GM23248 (cell line): ENCODE measurements around the gene TRAPPC3L. TPM values are rescaled to one million over a fixed set of nuclear protein-coding genes. Genes with fewer than 3 reads are reported as not detected.

Source experiments
- DNase-seq: peaks from one replicate; pipeline ENCODE4 v3.0.0-alpha.2; 2015
- H2AFZ ChIP-seq: fragments of 200-600 bp; sonication (generic); 2 replicates; pipeline ENCODE4 v1.6.1; 2016; ENCODE audit warnings: antibody characterized with exemption
- H3F3A ChIP-seq: fragments of 200-600 bp; sonication (generic); 2 replicates; pipeline ENCODE4 v1.6.1; 2016; ENCODE audit warnings: mild to moderate bottlenecking, antibody characterized with exemption, mixed run types; ENCODE audit not compliant: insufficient read depth
- H3K27ac ChIP-seq: fragments of 200-600 bp; sonication (generic); 2 replicates; pipeline ENCODE4 v1.5.1; 2016; ENCODE audit warnings: mild to moderate bottlenecking
- H3K27me3 ChIP-seq: fragments of 200-600 bp; sonication (generic); replicated peaks from 2 replicates; pipeline ENCODE4 v1.6.1; 2016; ENCODE audit warnings: mild to moderate bottlenecking; ENCODE audit not compliant: insufficient read depth
- H3K36me3 ChIP-seq: fragments of 200-600 bp; sonication (generic); 2 replicates; pipeline ENCODE4 v1.6.1; 2016; ENCODE audit warnings: low read depth, mild to moderate bottlenecking
- H3K4me1 ChIP-seq: fragments of 200-600 bp; sonication (generic); 2 replicates; pipeline ENCODE4 v1.6.1; 2016; ENCODE audit warnings: mild to moderate bottlenecking; ENCODE audit not compliant: insufficient read depth
- H3K4me2 ChIP-seq: fragments of 200-600 bp; sonication (generic); one replicate; pipeline ENCODE4 v1.6.1; 2016; ENCODE audit warnings: mild to moderate bottlenecking; ENCODE audit not compliant: unreplicated experiment
- H3K4me3 ChIP-seq: fragments of 200-600 bp; sonication (generic); 2 replicates; pipeline ENCODE4 v1.5.1; 2016; ENCODE audit warnings: mild to moderate bottlenecking
- H3K79me2 ChIP-seq: fragments of 200-600 bp; sonication (generic); 2 replicates; pipeline ENCODE4 v1.6.1; 2016; ENCODE audit warnings: mild to moderate bottlenecking; ENCODE audit not compliant: insufficient read depth
- H3K9ac ChIP-seq: fragments of 200-600 bp; sonication (generic); 2 replicates; pipeline ENCODE4 v1.6.1; 2016; ENCODE audit warnings: mild to moderate bottlenecking
- H3K9me2 ChIP-seq: fragments of 200-600 bp; sonication (generic); 2 replicates; pipeline ENCODE4 v1.6.1; 2016; ENCODE audit warnings: mixed run types, mild to moderate bottlenecking, moderate library complexity; ENCODE audit not compliant: insufficient read depth
- H3K9me3 ChIP-seq: fragments of 200-600 bp; sonication (generic); one replicate; pipeline ENCODE4 v1.6.1; 2017; ENCODE audit warnings: low read depth
- H4K20me1 ChIP-seq: fragments of 200-600 bp; sonication (generic); 2 replicates; pipeline ENCODE4 v1.6.0; 2016; ENCODE audit not compliant: insufficient read depth
- EZH2 ChIP-seq: fragments of 200-600 bp; sonication (generic); IDR thresholded peaks from 2 replicates; pipeline ENCODE4 v1.6.1; 2018; ENCODE audit warnings: antibody characterized with exemption, mild to moderate bottlenecking; ENCODE audit not compliant: insufficient read depth, poor library complexity, severe bottlenecking
- EZH2phosphoT487 ChIP-seq: fragments of 200-600 bp; sonication (generic); IDR thresholded peaks from 2 replicates; pipeline ENCODE4 v1.6.1; 2018; ENCODE audit warnings: antibody characterized with exemption, moderate library complexity, mild to moderate bottlenecking, low read depth; ENCODE audit not compliant: insufficient read depth
- WGBS, 2 experiments: methylation state at CpG; one replicate each; pipeline ENCODE4 v1.1.6; 2015 to 2017; ENCODE audit warnings: low lambda C conversion rate in 2 of 2, low coverage in 1 of 2; ENCODE audit errors: missing lambda C conversion rate in 2 of 2; 5-methylcytosine and 5-hydroxymethylcytosine counted together
- in situ Hi-C: fragments of 300-500 bp; cut with MboI; formaldehyde crosslinking; loops from 2 replicates; pipeline ENCODE4 v1.15.0; 2020
- polyA plus RNA-seq: library from polyadenylated mRNA; unstranded; fragments of >200 nt; fragmentation: Nextera tagmentation; extraction: Ambion mirVana; gene quantifications from 2 replicates; pipeline ENCODE4 v1.2.1, GENCODE V29; 2016
- total RNA-seq: library from RNA; depleted of rRNA; stranded (reverse); fragments of >200 nt; shearing (Covaris generic); gene quantifications from 2 replicates; pipeline ENCODE4 v1.2.3, GENCODE V29; 2014

Gene TRAPPC3L
- total and polyA plus RNA-seq, 2 experiments from 2014 or later, result not detected

- H3K9me2 ChIP-seq, result no peaks in the 10 kb centered on the region
- H3K4me3 ChIP-seq, result no peak overlapping the region
- no peak overlapping the region for H3K4me2 ChIP-seq
- TF ChIP-seq EZH2, result no peak
- no peak for TF ChIP-seq EZH2phosphoT487
- H3K9me3 ChIP-seq, result no peaks in the 10 kb centered on the region
- H2AFZ ChIP-seq, result no peak overlapping the region
- no peaks in the 10 kb centered on the region for H4K20me1 ChIP-seq
- no peaks in the 10 kb centered on the region for H3K27me3 ChIP-seq
- peaks cover 25% of the 10 kb centered on the region for H3K79me2 ChIP-seq
- no peaks in the 10 kb centered on the region for H3F3A ChIP-seq
- no peak overlapping the region for H3K27ac ChIP-seq
- in situ Hi-C loops, result no loop called here
- WGBS, 2 experiments, result 92 to 97% methylated on average over 4 of the region's 4 CpGs
- no peaks in the 10 kb centered on the region for H3K36me3 ChIP-seq
- no peak overlapping the region for H3K9ac ChIP-seq
- peaks cover 1% of the 10 kb centered on the region; the same call in 1 of the 2 replicates for H3K4me1 ChIP-seq
- no peak for DNase-seq
Observed at GRCh38 chr6:116518621-116519368, 26.7 kb downstream of the TRAPPC3L start.

DNA sequence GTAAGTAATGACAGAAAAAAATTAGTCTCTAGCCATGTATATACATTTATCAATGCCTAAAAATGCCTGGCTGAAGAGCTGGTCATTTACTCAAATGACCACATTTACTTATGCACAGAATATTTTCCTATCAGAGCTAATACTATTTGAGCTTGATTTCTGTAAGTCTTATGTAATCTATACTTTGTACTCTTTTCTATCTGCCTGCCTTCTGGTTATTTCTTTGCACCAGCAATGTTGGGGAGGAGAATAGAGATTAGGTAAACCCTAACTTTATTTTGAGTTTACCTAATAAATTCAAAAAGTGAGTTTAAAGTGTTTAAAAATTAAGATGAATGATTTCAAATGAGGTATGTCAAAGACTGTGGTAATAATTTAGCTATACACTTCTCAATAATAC is 30.3 kb downstream of the TRAPPC3L start:
- peaks cover 13% of the 10 kb centered on the region for H3K4me1 ChIP-seq
- H3K36me3 ChIP-seq, result no peaks in the 10 kb centered on the region
- TF ChIP-seq EZH2phosphoT487, result no peak
- in situ Hi-C loops, result no loop called here
- no peak overlapping the region for H3K4me3 ChIP-seq
- no peaks in the 10 kb centered on the region for H3K9me2 ChIP-seq
- H3K79me2 ChIP-seq, result peaks cover 38% of the 10 kb centered on the region
- no peak overlapping the region for H3K27ac ChIP-seq
- no peak overlapping the region for H2AFZ ChIP-seq
- no peaks in the 10 kb centered on the region for H4K20me1 ChIP-seq
- no peak overlapping the region for H3K9ac ChIP-seq
- no peaks in the 10 kb centered on the region for H3K27me3 ChIP-seq
- no peak overlapping the region for H3K4me2 ChIP-seq
- H3K9me3 ChIP-seq, result no peaks in the 10 kb centered on the region
- peaks cover 17% of the 10 kb centered on the region for H3F3A ChIP-seq
- DNase-seq, result no peak

- Histone ChIP-seq H3K4me1 (peaks cover 13% of the 10 kb centered on the region), H3K9me2 (no peaks in the 10 kb centered on the region), H2AFZ (no peak overlapping the region), H3K9me3 (no peaks in the 10 kb centered on the region), H3K4me2 (peak overlapping the region; percentile 96), H3K36me3 (no peaks in the 10 kb centered on the region), H3K9ac (no peak overlapping the region), H3K4me3 (no peak overlapping the region), H3K27me3 (no peaks in the 10 kb centered on the region), H3F3A (peaks cover 17% of the 10 kb centered on the region), H3K79me2 (peaks cover 38% of the 10 kb centered on the region), H3K27ac (no peak overlapping the region), H4K20me1 (no peaks in the 10 kb centered on the region)
- WGBS, 2 experiments, result 92 to 94% methylated on average over 4 of the region's 4 CpGs
- in situ Hi-C loops, result no loop called here
- no peak for DNase-seq
- TF ChIP-seq EZH2 (no peak), EZH2phosphoT487 (no peak)
Observed at GRCh38 chr6:116514111-116514510, 31.4 kb downstream of the TRAPPC3L start.

DNA sequence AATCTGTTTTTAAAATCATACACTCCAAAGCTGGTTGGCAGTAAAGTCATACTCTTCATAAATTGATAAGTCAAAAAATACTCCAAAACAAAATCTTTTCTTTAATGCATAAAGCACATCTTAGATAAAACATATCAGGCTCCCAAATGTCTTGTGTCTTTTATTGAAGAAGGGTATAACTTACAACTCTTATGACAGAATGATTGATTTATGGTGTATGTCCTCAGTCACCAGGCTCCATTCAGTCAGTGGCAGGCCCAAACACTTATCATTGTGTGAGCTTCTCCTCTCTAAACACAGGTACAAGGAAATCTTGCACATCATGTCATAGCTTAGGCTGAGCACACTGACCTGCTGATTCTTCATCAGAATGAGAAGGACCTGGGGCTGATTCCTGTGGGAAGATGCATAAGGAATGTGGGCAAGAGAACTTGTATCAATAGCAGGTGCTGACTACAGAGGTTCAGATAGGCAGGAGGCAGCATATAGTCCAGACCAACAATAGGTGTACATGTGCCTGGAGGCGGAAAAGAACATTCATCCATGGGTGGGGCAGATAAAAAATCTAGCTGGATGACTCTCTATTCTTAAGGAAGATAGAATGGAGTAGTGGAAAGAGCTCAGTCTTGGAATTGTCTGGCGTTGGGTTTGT is 32.1 kb downstream of the TRAPPC3L start:
- H3K79me2 ChIP-seq, result peaks cover 38% of the 10 kb centered on the region
- WGBS, 2 experiments, result 93 to 95% methylated on average over 2 of the region's 2 CpGs
- H3K9ac ChIP-seq, result peak overlapping the region; percentile 87
- DNase-seq, result peak; percentile 23
- H2AFZ ChIP-seq, result peak overlapping the region; percentile 92; the same call in 1 of the 2 replicates
- H4K20me1 ChIP-seq, result no peaks in the 10 kb centered on the region
- peak overlapping the region; percentile 79 for H3K4me3 ChIP-seq
- H3K9me3 ChIP-seq, result no peaks in the 10 kb centered on the region
- no peaks in the 10 kb centered on the region for H3K27me3 ChIP-seq
- peaks cover 17% of the 10 kb centered on the region for H3F3A ChIP-seq
- peaks cover 13% of the 10 kb centered on the region for H3K4me1 ChIP-seq
- TF ChIP-seq EZH2phosphoT487 (no peak), EZH2 (no peak)
- peak overlapping the region; percentile 96 for H3K4me2 ChIP-seq
- peak overlapping the region; percentile 92; the same call in 1 of the 2 replicates for H3K27ac ChIP-seq
- H3K9me2 ChIP-seq, result no peaks in the 10 kb centered on the region
- no peaks in the 10 kb centered on the region for H3K36me3 ChIP-seq
- in situ Hi-C loops, result no loop called here
